GM12875 (cell line): ENCODE results near the gene ULBP3.
"Not testable (repeated sequence)": the region's sequence is repeated elsewhere in the genome, so short reads cannot be mapped to it uniquely, and the experiment has no call there.

Source experiments
- H3K4me3 ChIP-seq: one replicate; pipeline ENCODE4 v1.5.1; 2011; ENCODE audit warnings: low read depth, low read length, control low read depth
- TF ChIP-seq, protein P1 (sequence below): IDR thresholded peaks from 2 replicates; pipeline ENCODE4 v1.5.1; 2011; ENCODE audit warnings: low read depth, mild to moderate bottlenecking, control low read depth, inconsistent platforms, low read length, moderate library complexity, borderline replicate concordance; ENCODE audit not compliant: insufficient read depth

Gene ULBP3

DNA sequence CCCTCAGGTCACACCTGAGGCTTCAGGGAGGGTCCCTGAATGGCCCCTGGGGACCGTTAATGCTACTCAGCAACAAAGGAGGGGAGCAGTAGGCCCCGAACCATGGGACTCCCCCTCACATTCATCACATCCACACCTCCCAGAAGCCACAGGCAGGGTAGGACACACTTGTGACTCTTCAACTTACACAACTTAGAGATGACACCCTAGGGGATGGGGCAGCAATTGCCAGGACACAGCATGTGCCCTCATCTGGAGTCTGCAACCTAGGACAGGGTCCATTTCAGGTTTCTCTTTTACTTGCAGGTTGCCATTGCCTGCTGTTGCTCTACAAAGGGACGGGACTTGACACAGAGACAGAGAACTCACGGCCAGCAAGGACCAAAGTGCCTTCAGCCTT, 770 bp downstream of the ULBP3 start:
- no peak overlapping the region for H3K4me3 ChIP-seq
- TF ChIP-seq, protein P1, sequence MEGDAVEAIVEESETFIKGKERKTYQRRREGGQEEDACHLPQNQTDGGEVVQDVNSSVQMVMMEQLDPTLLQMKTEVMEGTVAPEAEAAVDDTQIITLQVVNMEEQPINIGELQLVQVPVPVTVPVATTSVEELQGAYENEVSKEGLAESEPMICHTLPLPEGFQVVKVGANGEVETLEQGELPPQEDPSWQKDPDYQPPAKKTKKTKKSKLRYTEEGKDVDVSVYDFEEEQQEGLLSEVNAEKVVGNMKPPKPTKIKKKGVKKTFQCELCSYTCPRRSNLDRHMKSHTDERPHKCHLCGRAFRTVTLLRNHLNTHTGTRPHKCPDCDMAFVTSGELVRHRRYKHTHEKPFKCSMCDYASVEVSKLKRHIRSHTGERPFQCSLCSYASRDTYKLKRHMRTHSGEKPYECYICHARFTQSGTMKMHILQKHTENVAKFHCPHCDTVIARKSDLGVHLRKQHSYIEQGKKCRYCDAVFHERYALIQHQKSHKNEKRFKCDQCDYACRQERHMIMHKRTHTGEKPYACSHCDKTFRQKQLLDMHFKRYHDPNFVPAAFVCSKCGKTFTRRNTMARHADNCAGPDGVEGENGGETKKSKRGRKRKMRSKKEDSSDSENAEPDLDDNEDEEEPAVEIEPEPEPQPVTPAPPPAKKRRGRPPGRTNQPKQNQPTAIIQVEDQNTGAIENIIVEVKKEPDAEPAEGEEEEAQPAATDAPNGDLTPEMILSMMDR: no peak

DNA sequence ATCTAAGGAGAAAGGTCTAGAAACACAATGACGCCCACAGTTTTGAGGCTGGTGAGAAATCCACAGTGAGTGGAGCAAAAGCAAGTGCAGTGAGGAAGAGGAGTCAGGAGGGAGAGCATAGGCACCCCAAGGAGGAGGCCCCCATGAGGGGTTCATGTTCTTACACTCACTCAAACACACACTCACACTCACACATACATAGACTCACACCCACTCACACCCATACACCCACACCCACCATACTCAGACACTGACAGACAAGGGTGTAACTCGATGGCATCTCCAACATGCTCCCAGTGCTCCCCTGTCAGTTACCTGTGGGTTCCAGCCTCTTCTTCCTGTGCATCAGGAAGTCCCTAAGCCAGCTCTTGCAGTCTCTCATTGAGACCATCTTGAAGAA, 3.8 kb downstream of the ULBP3 start:
- TF ChIP-seq, protein P1: no peak
- H3K4me3 ChIP-seq: no peak overlapping the region

DNA sequence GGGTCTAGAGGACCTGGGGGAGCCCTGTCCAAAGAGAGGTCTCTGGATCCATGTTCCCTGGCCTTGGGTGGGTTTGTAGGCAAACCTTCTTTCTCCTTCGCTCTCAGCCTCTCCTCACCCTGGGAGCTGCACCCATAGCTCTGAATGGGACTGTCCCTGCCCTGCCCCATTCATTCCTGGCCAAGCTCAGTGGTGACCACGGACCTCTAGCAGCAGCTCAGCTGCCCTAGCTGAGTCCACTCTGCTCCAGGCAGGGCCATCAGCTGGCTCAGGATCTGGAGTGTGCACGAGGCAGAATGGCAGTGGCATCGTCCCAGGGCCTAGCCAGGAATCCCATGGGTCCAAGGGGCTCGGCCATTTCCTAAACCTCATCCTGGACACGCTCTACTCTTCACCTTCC, 5.3 kb downstream of the ULBP3 start:
- no peak overlapping the region for H3K4me3 ChIP-seq
- TF ChIP-seq, protein P1: no peak

DNA sequence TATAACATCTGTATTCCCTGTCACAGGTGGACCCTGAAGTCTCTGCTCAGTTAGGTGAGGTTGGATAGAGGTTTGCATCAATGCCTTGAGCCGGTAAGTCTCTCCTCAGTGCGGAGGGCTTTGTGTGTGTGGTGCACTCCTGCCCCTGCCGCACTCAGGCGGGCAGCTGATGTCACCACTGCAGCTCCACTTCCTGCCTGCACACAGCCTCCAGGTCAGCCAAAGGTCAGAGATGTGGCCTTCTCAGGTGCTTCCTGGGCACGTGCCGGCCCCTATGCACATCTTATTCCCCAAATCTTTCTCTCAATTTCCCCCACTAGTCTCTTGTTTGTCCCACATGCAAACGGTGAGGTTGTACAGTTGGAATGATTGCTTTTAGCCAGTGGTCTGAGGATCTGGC, 8.9 kb downstream of the ULBP3 start:
- not testable (repeated sequence) for H3K4me3 ChIP-seq

DNA sequence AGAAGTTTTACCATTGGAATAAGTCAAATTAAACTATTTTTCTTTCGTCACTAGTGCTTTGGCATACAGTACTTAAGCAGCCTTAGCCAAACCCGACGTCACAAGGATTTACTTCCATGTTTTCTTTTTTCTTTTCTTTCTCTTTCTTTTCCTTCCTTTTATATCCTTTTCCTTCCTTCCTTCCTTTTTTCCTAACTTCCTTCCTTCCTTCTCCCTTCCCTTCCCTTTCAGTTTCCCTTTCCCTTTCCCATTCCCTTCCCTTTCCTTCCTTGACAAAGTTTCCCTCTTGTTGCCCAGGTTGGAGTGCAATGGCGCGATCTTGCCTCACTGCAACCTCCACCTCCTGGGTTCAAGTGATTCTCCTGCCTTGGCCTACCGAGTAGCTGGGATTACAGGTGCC, 9.9 kb downstream of the ULBP3 start:
- TF ChIP-seq, protein P1: no peak
- H3K4me3 ChIP-seq: no peak overlapping the region

DNA sequence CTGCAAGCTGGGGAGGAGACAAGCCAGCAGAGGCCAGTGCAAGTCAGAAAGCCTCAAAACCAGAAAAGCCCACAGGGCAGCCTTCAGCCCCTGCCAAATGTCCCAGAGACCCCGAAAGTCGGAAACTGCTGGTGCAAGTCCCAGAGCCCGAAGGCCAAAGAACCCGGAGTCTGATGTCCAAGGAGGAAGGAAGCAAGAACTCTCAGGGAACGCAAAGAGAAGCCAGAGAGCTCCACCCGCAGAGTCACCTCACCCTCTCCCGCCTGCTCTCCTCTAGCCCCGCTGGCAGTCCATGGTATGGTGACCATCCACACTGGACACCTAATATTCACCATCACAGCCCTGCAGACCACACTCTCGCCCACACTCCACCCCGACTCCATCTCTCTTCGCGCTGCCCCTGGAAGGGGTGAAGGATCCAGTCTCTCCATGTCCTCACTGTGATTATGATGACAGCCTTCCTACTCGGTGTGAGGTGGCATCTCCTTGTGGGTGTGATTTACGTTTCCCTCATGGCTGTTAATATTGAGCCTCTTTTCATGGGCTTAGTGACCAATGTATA, 10.6 kb downstream of the ULBP3 start:
- TF ChIP-seq, protein P1: no peak
- no peak overlapping the region for H3K4me3 ChIP-seq

DNA sequence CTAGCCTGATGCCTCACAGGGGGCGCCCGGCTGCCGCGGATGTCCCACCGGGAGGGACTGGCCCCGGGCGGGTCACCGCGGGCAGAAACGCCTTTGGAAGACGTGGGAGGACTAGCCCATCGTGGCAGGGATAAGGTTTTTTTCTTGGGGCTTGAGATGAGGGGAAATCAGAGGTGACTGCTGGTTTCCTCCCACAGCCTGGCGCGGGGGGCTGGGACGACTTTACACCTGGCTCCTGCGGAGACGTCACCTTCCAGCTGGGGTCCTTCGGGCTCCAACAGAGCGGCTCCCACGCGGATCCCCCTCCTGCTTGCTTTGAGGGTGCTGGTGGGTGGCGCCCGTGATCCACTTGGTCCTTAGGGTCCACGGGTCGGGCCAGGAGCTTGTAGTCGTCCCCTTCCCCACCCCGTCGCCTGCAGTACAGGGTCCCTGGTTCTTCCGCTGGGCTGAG, 11.4 kb downstream of the ULBP3 start:
- TF ChIP-seq, protein P1: no peak
- H3K4me3 ChIP-seq: no peak overlapping the region

DNA sequence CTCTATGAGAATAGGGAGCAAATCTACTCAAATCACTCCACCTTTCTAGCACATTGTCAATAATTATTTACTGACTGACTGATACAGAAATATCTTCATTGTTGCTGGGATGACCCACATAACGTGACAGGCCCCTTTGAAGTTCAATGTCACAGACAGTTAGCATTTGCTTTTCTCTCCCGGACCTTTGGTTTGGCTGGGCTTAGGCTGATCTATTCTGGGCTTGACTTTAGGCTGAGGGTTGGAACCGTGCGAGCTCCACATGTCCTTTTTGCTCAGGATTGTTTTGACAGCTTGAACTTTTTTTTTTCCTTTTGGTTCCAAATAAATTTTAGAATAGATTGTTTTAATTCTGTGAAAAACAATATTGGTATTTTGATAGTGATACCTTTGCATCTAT, 12.0 kb downstream of the ULBP3 start:
- TF ChIP-seq, protein P1: no peak
- H3K4me3 ChIP-seq: no peak overlapping the region
